ENCODE data around the gene SCN8A. TPM values are rescaled to one million over a fixed set of nuclear protein-coding genes. Genes with fewer than 3 reads are reported as not detected.

The SCN8A gene
- total and polyA plus RNA-seq, 4 donors, result 11.4 to 80.2 (median 19.2) TPM

DNA sequence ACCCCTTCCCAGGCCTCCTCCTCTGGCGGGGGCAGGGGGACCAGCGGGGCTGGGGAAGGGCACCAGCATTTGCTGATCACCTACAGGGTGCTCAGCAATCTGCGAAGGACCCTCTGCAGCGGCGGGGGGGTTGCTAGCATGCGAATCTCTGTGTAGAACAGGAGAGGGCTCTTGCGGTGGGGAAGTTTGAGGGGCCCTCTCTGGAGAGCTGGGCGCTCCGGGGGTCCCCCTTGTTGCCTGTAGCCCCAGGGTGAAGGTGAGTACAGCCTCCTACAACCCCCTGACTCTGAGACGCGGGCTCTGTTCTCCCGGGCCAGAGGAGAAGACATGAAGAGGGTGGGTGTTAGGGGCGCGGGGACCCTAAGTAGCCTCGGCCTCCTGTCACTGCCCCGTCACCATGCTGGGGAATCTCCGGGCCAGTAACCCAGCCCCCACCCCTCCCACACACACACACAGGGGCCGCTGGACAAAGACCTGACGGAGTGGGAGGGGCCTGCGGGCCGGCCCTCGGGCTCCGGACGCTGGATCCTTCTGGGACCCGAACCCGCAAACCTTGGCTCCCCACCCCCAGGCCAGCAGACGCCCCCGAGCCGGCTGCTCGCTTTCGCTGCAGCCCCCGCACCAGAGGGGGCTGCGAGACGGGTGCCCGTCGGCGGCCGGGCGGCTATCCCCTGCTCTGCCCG is 256.8 kb downstream of the SCN8A start:
- Histone ChIP-seq H3K4me3 (ENCODE audit: low read depth, low read length) (peak overlapping the region; percentile 72), H3K27ac (ENCODE audit: low read depth, low read length) (peak overlapping the region; percentile 69), H3K4me1 (ENCODE audit: control insufficient read depth, insufficient read depth, low read length) (peaks cover 44% of the 10 kb centered on the region), H3K36me3 (ENCODE audit: control insufficient read depth, insufficient read depth, low read length) (peaks cover 2% of the 10 kb centered on the region), H3K9me3 (ENCODE audit: control insufficient read depth, insufficient read depth, low read length) (no peaks in the 10 kb centered on the region), H3K27me3 (ENCODE audit: control insufficient read depth, insufficient read depth, low read length) (peaks cover 3% of the 10 kb centered on the region)
- 0% methylated on average over 34 of the region's 40 CpGs for WGBS (ENCODE audit: insufficient coverage)
- DNase-seq (ENCODE audit: low read depth in 4 of 6, low spot score in 6 of 6), result peak in 2 of 6 donors; percentile 52 to 60

DNA sequence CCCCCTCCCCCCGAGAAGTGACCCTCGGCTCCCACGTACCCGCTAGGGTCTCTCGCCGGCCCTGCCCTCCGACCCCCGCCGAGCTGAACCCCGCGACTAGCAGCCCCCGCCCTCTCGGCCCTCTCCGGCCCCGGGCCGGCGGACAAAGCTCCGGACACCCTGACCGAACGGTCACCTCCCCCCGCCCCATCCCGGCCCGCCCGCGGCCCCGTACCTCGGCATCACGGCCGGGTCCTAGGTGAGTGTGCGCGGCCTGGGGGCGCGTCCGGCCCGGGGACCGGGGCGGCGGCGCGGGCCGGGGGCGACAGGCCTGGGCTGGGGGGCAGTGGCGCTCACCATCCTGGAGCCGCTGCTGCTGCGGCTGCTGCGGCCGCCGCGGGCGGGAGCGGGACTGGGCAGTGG is 257.3 kb downstream of the SCN8A start, which contains the start of gene FIGNL2:
Gene FIGNL2, minus strand, starts transcription at position 393 of the 402 bp plus-strand sequence. CDS start 26,305 bp downstream, outside the sequence.
- Histone ChIP-seq H3K4me1 (ENCODE audit: control insufficient read depth, insufficient read depth, low read length) (peaks cover 44% of the 10 kb centered on the region), H3K27ac (ENCODE audit: low read depth, low read length) (peak within 1 kb of the TSS; percentile 69)

DNA sequence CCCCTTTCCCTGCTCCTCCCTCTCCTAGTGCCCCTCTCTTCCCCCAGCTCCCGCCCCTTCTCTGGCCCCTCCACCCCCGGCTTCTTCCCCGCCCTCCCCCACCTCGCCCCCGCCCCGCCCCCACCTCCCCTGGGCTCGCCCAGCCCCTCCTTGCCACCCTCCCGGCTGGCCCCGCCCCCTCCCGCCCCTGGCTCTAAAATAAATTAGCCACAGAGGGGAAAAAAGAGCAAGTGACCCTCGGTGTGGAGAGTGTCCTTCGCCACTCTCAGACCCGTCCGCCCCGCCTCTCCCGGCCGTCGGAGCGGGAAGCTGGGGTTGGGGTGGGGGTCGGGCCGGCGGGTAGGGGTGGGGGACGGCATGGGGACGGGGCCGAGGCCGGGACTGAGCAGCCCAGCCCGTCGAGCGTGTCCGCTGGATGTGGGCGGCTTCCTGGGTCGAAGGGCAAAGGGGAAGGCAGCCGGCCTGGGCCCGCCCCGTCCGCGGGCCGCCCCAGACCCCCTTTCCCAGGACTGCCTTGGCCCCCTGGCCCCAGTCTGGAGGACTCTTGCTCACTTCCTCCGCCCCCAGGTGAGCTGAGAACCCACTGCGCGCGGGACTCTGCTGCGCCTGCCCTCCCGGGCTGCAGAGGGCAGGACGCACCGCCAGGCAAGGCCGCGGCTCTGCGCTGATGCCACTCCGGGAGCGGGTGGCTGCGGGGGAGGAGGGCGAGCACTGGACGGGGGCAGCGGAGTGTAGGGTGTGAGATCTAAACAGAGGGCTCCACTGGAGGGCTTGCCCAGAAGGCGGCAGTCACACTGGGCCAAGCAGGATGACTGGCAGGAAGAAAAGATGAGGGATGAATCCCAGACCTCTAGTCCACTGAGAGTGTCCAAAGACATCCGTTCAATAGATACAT is 258.1 kb downstream of the SCN8A start:
- 26% methylated on average over 27 of the region's 57 CpGs for WGBS (ENCODE audit: insufficient coverage)
- peaks cover 44% of the 10 kb centered on the region for H3K4me1 ChIP-seq (ENCODE audit: control insufficient read depth, insufficient read depth, low read length)

More for the DNA sequence above, 257.3 kb downstream of the SCN8A start, which contains the start of gene FIGNL2:
- DNase-seq (ENCODE audit: low read depth in 4 of 6, low spot score in 6 of 6), result no peak
- WGBS (ENCODE audit: insufficient coverage), result under 1% methylated on average over 42 of the region's 51 CpGs
- H3K4me3 ChIP-seq (ENCODE audit: low read depth, low read length), result peak within 1 kb of the TSS; percentile 72
- H3K9me3 ChIP-seq (ENCODE audit: control insufficient read depth, insufficient read depth, low read length), result no peaks in the 10 kb centered on the region
- H3K27me3 ChIP-seq (ENCODE audit: control insufficient read depth, insufficient read depth, low read length), result peaks cover 3% of the 10 kb centered on the region
- peaks cover 4% of the 10 kb centered on the region for H3K36me3 ChIP-seq (ENCODE audit: control insufficient read depth, insufficient read depth, low read length)

DNA sequence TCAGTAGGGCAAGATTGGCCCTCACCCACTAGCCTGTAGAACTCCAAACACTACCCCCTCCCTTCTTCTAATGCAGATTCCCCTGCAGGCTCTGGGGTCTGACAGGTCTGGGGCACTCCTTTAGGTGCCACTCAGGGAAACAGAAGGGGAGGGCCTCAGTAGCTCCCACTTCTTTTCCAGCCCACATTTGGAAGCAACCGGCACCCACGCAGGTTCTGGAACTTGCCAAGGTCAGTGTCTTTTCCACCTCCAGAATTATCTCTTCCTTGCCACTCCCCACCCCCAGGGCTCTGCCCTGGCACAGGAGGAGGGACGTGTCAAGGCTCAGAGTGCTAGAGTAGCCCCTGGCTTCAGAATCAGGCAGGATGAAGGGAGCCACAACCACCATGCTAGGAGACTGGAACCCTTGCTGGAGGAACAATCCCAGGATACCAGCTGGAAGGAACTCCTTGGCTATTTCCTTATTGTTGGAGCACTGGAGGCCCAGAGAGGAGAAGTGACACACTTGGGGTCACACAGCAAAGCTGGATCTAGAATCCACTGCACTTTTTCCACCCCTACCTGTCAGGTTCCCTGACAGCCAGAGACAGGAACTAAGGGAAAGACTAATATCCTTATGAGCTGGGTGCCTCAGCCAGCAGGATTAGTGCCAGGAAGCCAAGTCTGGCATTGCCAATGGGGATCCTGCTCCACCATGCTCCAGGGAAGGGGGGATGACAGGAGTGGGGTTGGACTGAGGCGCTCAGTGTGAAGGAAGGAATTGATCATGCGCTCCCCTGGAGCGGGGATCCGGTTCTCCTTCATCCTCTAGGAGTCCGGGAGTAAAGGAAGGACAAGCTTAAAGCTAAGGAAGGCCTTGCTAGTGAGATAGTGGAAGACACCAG is 259.3 kb downstream of the SCN8A start:
- no peak overlapping the region for H3K27ac ChIP-seq (ENCODE audit: low read depth, low read length)
- peaks cover 41% of the 10 kb centered on the region for H3K4me1 ChIP-seq (ENCODE audit: control insufficient read depth, insufficient read depth, low read length)
- DNase-seq (ENCODE audit: low read depth in 4 of 6, low spot score in 6 of 6), result no peak
- 79% methylated on average over 7 of the region's 8 CpGs for WGBS (ENCODE audit: insufficient coverage)
- H3K36me3 ChIP-seq (ENCODE audit: control insufficient read depth, insufficient read depth, low read length), result peaks cover 4% of the 10 kb centered on the region
- H3K9me3 ChIP-seq (ENCODE audit: control insufficient read depth, insufficient read depth, low read length), result no peaks in the 10 kb centered on the region
- peaks cover 3% of the 10 kb centered on the region for H3K27me3 ChIP-seq (ENCODE audit: control insufficient read depth, insufficient read depth, low read length)
- no peak overlapping the region for H3K4me3 ChIP-seq (ENCODE audit: low read depth, low read length)

More for the DNA sequence above, 258.1 kb downstream of the SCN8A start:
- DNase-seq (ENCODE audit: low read depth in 4 of 6, low spot score in 6 of 6), result peak in 2 of 6 donors; percentile 50 to 77
- Histone ChIP-seq H3K27ac (ENCODE audit: low read depth, low read length) (peak overlapping the region; percentile 22), H3K27me3 (ENCODE audit: control insufficient read depth, insufficient read depth, low read length) (peaks cover 3% of the 10 kb centered on the region), H3K9me3 (ENCODE audit: control insufficient read depth, insufficient read depth, low read length) (no peaks in the 10 kb centered on the region), H3K4me3 (ENCODE audit: low read depth, low read length) (no peak overlapping the region), H3K36me3 (ENCODE audit: control insufficient read depth, insufficient read depth, low read length) (peaks cover 4% of the 10 kb centered on the region)

DNA sequence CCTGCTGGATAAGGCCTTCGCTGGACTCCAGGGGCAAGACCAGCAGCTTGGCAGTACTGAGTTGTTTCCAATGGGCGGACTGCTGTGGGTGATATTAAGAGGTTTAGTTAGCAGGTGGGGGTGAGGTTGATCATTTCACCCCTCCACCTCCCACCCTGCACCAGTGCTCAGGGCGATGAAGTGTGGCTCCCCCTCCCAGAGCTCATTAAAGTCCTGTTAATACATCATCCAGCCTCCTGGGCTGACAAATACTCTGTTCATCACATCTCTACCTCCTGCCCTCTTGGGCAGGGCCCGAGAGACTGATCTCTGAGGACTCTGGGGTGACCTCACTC is 259.9 kb downstream of the SCN8A start:
- H3K36me3 ChIP-seq (ENCODE audit: control insufficient read depth, insufficient read depth, low read length), result peaks cover 4% of the 10 kb centered on the region
- WGBS (ENCODE audit: insufficient coverage), result 33% methylated on average over 1 of the region's 4 CpGs
- H3K27ac ChIP-seq (ENCODE audit: low read depth, low read length), result no peak overlapping the region
- no peaks in the 10 kb centered on the region for H3K9me3 ChIP-seq (ENCODE audit: control insufficient read depth, insufficient read depth, low read length)
- no peak overlapping the region for H3K4me3 ChIP-seq (ENCODE audit: low read depth, low read length)
- peaks cover 3% of the 10 kb centered on the region for H3K27me3 ChIP-seq (ENCODE audit: control insufficient read depth, insufficient read depth, low read length)
- H3K4me1 ChIP-seq (ENCODE audit: control insufficient read depth, insufficient read depth, low read length), result peaks cover 40% of the 10 kb centered on the region
- DNase-seq (ENCODE audit: low read depth in 4 of 6, low spot score in 6 of 6), result no peak

DNA sequence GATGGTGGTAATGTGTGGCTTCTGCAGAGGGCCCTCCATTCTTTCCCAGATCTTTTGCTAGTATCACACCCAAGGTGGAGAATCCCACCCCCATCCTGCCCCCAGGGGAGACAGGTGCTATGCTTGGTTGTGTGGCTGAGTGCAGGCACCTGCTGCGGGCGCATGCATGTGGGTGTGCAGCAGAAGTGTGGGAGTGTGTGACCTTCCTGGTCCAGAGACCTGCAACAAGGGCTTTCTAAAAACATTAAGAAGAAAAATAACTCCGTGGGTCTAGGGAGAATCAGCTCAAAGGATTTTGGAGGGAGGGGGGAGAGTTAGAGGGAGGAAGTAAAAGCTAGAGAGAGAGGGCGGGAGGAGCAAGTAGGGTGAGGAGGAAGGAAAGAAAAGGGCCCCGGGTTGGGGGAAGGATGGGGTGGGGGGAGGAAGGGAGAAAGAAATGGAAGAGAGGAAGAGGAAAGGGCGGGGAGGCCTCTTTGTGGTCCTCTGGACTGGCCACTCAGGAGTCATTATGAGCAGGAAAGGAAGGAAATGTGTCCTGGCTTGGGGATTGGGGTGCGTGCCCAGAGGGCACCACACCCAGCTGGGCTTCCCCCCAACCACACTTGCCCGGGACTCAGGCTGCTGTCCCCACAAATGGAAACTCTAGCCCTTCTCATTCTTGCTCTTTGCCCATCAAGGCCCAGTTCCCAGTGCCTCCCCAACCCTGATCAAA is 260.5 kb downstream of the SCN8A start:
- no peak overlapping the region for H3K27ac ChIP-seq (ENCODE audit: low read depth, low read length)
- 58% methylated on average over 6 of the region's 8 CpGs for WGBS (ENCODE audit: insufficient coverage)
- peaks cover 40% of the 10 kb centered on the region for H3K4me1 ChIP-seq (ENCODE audit: control insufficient read depth, insufficient read depth, low read length)
- H3K27me3 ChIP-seq (ENCODE audit: control insufficient read depth, insufficient read depth, low read length), result peaks cover 3% of the 10 kb centered on the region
- no peak overlapping the region for H3K4me3 ChIP-seq (ENCODE audit: low read depth, low read length)
- DNase-seq (ENCODE audit: low read depth in 4 of 6, low spot score in 6 of 6), result no peak
- H3K36me3 ChIP-seq (ENCODE audit: control insufficient read depth, insufficient read depth, low read length), result peaks cover 4% of the 10 kb centered on the region
- no peaks in the 10 kb centered on the region for H3K9me3 ChIP-seq (ENCODE audit: control insufficient read depth, insufficient read depth, low read length)

DNA sequence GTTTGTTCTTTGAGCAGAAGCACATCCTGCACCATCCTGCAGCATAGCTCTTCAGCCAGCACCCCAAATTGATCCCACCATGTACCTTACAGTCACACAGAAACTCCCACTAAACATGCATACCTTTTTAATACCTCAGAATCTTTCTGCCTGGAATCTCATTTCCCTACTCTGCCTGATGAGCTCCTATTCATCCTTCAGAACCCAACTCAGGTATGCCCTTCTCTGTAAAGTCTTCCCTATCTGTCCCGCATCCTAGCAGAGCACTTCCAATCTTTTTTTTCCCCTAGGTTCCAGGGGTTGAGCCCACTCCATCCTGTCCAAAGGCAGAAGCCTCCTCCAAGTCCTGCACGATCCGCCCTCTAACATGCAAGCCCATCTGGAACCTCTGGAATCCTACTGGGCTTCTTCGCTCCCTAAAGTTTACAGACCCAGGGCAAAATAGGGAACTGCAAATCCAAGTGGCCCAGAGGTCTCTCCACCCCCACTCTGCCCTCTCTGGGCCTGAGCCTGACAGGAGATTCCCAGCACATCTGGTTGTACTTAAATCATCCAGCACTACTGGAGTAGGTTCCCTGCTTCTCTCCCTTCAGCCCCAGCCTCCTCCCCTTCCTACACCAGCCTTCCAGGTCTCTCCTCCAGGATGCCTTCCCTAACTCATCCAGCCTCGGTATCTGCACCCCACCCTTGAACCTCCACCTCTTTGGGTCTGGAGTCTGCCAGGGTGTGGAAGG is 261.5 kb downstream of the SCN8A start:
- Histone ChIP-seq H3K9me3 (ENCODE audit: control insufficient read depth, insufficient read depth, low read length) (no peaks in the 10 kb centered on the region), H3K4me3 (ENCODE audit: low read depth, low read length) (no peak overlapping the region), H3K27ac (ENCODE audit: low read depth, low read length) (no peak overlapping the region), H3K27me3 (ENCODE audit: control insufficient read depth, insufficient read depth, low read length) (peaks cover 2% of the 10 kb centered on the region), H3K4me1 (ENCODE audit: control insufficient read depth, insufficient read depth, low read length) (peaks cover 35% of the 10 kb centered on the region), H3K36me3 (ENCODE audit: control insufficient read depth, insufficient read depth, low read length) (peaks cover 4% of the 10 kb centered on the region)
- WGBS (ENCODE audit: insufficient coverage), result 98% methylated on average over 4 of the region's 5 CpGs
- no peak for DNase-seq (ENCODE audit: low read depth in 4 of 6, low spot score in 6 of 6)

DNA sequence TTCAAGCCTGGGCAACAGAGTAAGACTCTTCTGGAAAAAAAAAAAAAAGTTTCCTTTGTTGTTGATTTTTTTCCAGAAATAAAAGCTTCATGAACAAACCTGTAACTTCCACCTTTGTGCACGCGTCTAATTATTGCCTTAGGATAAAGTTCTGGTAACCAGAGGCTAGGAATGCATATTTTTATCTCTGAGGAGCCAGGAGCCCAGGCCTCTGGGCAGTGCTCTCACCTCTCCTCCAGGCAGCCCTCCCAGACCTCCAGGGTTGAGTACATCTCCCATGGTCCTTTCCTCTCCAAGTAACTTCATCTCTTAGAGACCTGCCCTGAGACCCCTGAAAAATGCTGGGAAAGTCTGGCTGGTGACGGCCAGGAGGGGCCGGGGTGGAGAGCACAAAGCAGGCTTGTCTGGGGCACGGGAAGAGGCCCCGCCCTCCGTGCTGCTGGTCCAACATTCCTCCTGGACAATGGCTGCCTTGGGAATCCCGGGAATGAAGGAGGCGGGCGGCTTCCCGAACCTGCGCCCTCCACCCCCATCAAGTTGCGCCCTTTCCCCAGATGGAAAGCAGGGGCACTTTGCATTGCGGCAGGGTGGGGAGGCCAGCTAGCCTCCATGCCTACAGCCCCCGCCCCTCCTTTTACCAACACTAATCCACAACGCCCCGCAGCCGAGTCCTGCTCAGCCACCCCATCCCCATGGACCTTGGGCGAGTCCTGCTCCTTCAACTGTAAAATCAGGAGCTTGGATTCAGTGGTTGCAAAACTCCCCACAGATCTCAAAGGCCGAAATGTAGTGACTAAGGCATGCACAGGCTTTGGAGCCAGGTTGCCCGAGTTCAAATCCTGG is 264.8 kb downstream of the SCN8A start:
- Histone ChIP-seq H3K27ac (ENCODE audit: low read depth, low read length) (peak overlapping the region; percentile 37), H3K4me1 (ENCODE audit: control insufficient read depth, insufficient read depth, low read length) (peaks cover 18% of the 10 kb centered on the region), H3K9me3 (ENCODE audit: control insufficient read depth, insufficient read depth, low read length) (no peaks in the 10 kb centered on the region), H3K27me3 (ENCODE audit: control insufficient read depth, insufficient read depth, low read length) (no peaks in the 10 kb centered on the region), H3K36me3 (ENCODE audit: control insufficient read depth, insufficient read depth, low read length) (peaks cover 4% of the 10 kb centered on the region), H3K4me3 (ENCODE audit: low read depth, low read length) (peak overlapping the region; percentile 30)
- DNase-seq (ENCODE audit: low read depth in 4 of 6, low spot score in 6 of 6), result peak in 2 of 6 donors; percentile 53 to 68
- 3% methylated on average over 16 of the region's 21 CpGs for WGBS (ENCODE audit: insufficient coverage)

Measured in spinal cord (tissue), 10 donors.